Bronchial epithelial cell (primary cell): ENCODE data around the gene GALNT18. TPM values are rescaled to one million over a fixed set of nuclear protein-coding genes. Genes with fewer than 3 reads are reported as not detected.

ENCODE experiments used
- DNase-seq: peaks from one replicate; pipeline ENCODE4 v3.0.0-alpha.2; 2010; ENCODE audit warnings: low read depth
- FAIRE-seq: peaks from 2 replicates; lab custom pipeline; 2011; peaks lifted over from hg19 to GRCh38; lab: Jason Lieb, UNC
- H3K27me3 ChIP-seq: 2 replicates; pipeline ENCODE4 v1.5.1; 2011; ENCODE audit warnings: low read length; ENCODE audit not compliant: control insufficient read depth, insufficient read depth
- H3K36me3 ChIP-seq: 2 replicates; pipeline ENCODE4 v1.5.1; 2011; ENCODE audit warnings: low read length; ENCODE audit not compliant: control insufficient read depth, insufficient read depth
- H3K4me3 ChIP-seq: 2 replicates; pipeline ENCODE4 v1.5.1; 2011; ENCODE audit warnings: mild to moderate bottlenecking, low read depth, low read length, control low read depth
- CTCF ChIP-seq: IDR thresholded peaks from 2 replicates; pipeline ENCODE4 v1.5.1; 2011; ENCODE audit warnings: mild to moderate bottlenecking, moderate library complexity, low read length, control low read depth, inconsistent platforms; ENCODE audit not compliant: insufficient read depth, severe bottlenecking
- total RNA-seq: library from RNA; depleted of rRNA; stranded (reverse); fragments of >200 nt; gene quantifications from 2 replicates; pipeline ENCODE4 v1.2.1, GENCODE V29; 2014

GALNT18 gene
- total RNA-seq, 1 donor from 2014 or later, result 26.1 TPM

GRCh38 chr11:11579012-11579988 is 42.5 kb downstream of the GALNT18 start:
- FAIRE-seq, result no peak
- no peaks in the 10 kb centered on the region for H3K27me3 ChIP-seq
- TF ChIP-seq CTCF, result no peak

GRCh38 chr11:11577932-11578911 is 43.6 kb downstream of the GALNT18 start:
- H3K27me3 ChIP-seq, result no peaks in the 10 kb centered on the region
- no peak overlapping the region for H3K4me3 ChIP-seq
- no peaks in the 10 kb centered on the region for H3K36me3 ChIP-seq
- TF ChIP-seq CTCF, result no peak
- DNase-seq, result no peak
- FAIRE-seq, result no peak

More at GRCh38 chr11:11579012-11579988, 42.5 kb downstream of the GALNT18 start:
- Histone ChIP-seq H3K4me3 (no peak overlapping the region), H3K36me3 (no peaks in the 10 kb centered on the region)
- no peak for DNase-seq

- Histone ChIP-seq H3K27me3 (no peaks in the 10 kb centered on the region), H3K4me3 (no peak overlapping the region), H3K36me3 (no peaks in the 10 kb centered on the region)
- DNase-seq (peak; percentile 60), FAIRE-seq (no peak)
- no peak for TF ChIP-seq CTCF
These were observed 44.5 kb downstream of the GALNT18 start for GRCh38 chr11:11577251-11577855.

- no peaks in the 10 kb centered on the region for H3K36me3 ChIP-seq
- no peak for TF ChIP-seq CTCF
- no peak for FAIRE-seq
- no peak overlapping the region for H3K4me3 ChIP-seq
- no peaks in the 10 kb centered on the region for H3K27me3 ChIP-seq
- DNase-seq, result no peak
These were observed 47.2 kb downstream of the GALNT18 start for GRCh38 chr11:11574373-11575287.
